Fibroblast of lung (primary cell): ENCODE results near the gene SGIP1.

ENCODE experiments used
- EZH2 ChIP-seq: IDR thresholded peaks from 2 replicates; pipeline ENCODE4 v1.5.1; 2012; ENCODE audit warnings: low read length, control low read depth, mild to moderate bottlenecking; ENCODE audit errors: missing control alignments
- TF ChIP-seq, protein P1 (sequence below), 2 donors: IDR thresholded peaks in 1 of 2; conservative IDR thresholded peaks in 1 of 2; 1 replicate in 1 of 2; 2 replicates in 1 of 2; pipeline ENCODE4 v1.5.1; 2011 to 2012; ENCODE audit warnings: low read length in 2 of 2, control low read depth in 1 of 2, inconsistent platforms in 1 of 2, low read depth in 1 of 2, mild to moderate bottlenecking in 1 of 2

DNA sequence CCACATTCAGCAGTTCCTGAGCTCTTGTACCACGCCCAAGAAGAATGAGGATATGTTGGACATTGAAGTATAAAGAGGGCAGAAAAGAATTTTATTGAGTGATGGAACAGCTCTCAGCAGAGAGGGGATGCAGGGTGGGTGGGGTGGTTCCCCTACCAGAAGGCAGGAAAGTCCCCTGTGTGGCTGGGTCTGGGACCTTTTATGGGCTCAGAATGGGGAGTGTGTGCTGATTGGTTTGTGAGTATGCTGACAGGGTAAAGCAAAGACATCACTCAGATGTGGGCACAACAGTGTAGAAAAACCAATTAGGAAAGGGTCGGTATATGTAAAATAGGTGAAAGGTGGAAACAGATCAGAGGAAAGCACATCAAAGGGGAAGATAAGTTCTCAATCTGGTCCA lies 62.2 kb downstream of the SGIP1 start:
- TF ChIP-seq, protein P1, sequence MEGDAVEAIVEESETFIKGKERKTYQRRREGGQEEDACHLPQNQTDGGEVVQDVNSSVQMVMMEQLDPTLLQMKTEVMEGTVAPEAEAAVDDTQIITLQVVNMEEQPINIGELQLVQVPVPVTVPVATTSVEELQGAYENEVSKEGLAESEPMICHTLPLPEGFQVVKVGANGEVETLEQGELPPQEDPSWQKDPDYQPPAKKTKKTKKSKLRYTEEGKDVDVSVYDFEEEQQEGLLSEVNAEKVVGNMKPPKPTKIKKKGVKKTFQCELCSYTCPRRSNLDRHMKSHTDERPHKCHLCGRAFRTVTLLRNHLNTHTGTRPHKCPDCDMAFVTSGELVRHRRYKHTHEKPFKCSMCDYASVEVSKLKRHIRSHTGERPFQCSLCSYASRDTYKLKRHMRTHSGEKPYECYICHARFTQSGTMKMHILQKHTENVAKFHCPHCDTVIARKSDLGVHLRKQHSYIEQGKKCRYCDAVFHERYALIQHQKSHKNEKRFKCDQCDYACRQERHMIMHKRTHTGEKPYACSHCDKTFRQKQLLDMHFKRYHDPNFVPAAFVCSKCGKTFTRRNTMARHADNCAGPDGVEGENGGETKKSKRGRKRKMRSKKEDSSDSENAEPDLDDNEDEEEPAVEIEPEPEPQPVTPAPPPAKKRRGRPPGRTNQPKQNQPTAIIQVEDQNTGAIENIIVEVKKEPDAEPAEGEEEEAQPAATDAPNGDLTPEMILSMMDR (conservative IDR thresholded peaks at IDR 0.05 in 1 of 2, IDR thresholded peaks at IDR 0.05 in 1 of 2; ENCODE audit: low read depth in 1 of 2, low read length in 2 of 2) = no peak
- no peak for TF ChIP-seq EZH2
